ENCODE measurements around the gene DNM3.

The DNM3 gene

GRCh38 chr1:172328266-172328665 is 487.0 kb downstream of the DNM3 start:
- no peak overlapping the region for H3K9ac ChIP-seq
- H4K20me1 ChIP-seq = no peaks in the 10 kb centered on the region
- peaks cover 4% of the 10 kb centered on the region; the same call in 1 of the 2 replicates for H3K9me3 ChIP-seq
- no peak for TF ChIP-seq Cebpa-rat (IDR thresholded peaks at IDR 0.05)
- H3K27ac ChIP-seq = no peak overlapping the region
- H3K4me2 ChIP-seq = no peak overlapping the region
- H3K4me3 ChIP-seq = no peak overlapping the region
- no peaks in the 10 kb centered on the region for H3K36me3 ChIP-seq
- no peaks in the 10 kb centered on the region for H3K4me1 ChIP-seq
- H3K27me3 ChIP-seq = no peaks in the 10 kb centered on the region

GRCh38 chr1:172332230-172332629 is 490.9 kb downstream of the DNM3 start:
- no peak overlapping the region for H3K9ac ChIP-seq
- no peak for TF ChIP-seq Cebpa-rat (IDR thresholded peaks at IDR 0.05)
- no peak overlapping the region for H3K4me2 ChIP-seq
- no peaks in the 10 kb centered on the region for H4K20me1 ChIP-seq
- H3K4me1 ChIP-seq = no peaks in the 10 kb centered on the region
- H3K27ac ChIP-seq = no peak overlapping the region
- no peak overlapping the region for H3K4me3 ChIP-seq
- no peaks in the 10 kb centered on the region for H3K36me3 ChIP-seq
- H3K9me3 ChIP-seq = peaks cover 4% of the 10 kb centered on the region; the same call in 1 of the 2 replicates
- H3K27me3 ChIP-seq = no peaks in the 10 kb centered on the region

GRCh38 chr1:172335377-172335776 is 494.1 kb downstream of the DNM3 start:
- Histone ChIP-seq H3K4me1 (no peaks in the 10 kb centered on the region), H3K9ac (no peak overlapping the region), H3K4me2 (no peak overlapping the region), H3K27ac (no peak overlapping the region), H3K4me3 (no peak overlapping the region), H3K36me3 (no peaks in the 10 kb centered on the region), H3K9me3 (no peaks in the 10 kb centered on the region), H3K27me3 (no peaks in the 10 kb centered on the region), H4K20me1 (no peaks in the 10 kb centered on the region)
- TF ChIP-seq Cebpa-rat (IDR thresholded peaks at IDR 0.05) = no peak

- Histone ChIP-seq H3K9me3 (no peaks in the 10 kb centered on the region), H3K27me3 (no peaks in the 10 kb centered on the region), H3K9ac (no peak overlapping the region), H3K4me1 (peaks cover 11% of the 10 kb centered on the region), H4K20me1 (no peaks in the 10 kb centered on the region), H3K4me3 (no peak overlapping the region), H3K36me3 (no peaks in the 10 kb centered on the region), H3K4me2 (no peak overlapping the region), H3K27ac (no peak overlapping the region)
- TF ChIP-seq Cebpa-rat (IDR thresholded peaks at IDR 0.05) = no peak
Observed at GRCh38 chr1:172338295-172338735, 497.0 kb downstream of the DNM3 start.

GRCh38 chr1:172339842-172340241 is 498.5 kb downstream of the DNM3 start:
- Histone ChIP-seq H3K4me1 (peaks cover 20% of the 10 kb centered on the region), H4K20me1 (no peaks in the 10 kb centered on the region), H3K9ac (no peak overlapping the region), H3K4me2 (no peak overlapping the region), H3K27ac (no peak overlapping the region), H3K36me3 (no peaks in the 10 kb centered on the region), H3K27me3 (no peaks in the 10 kb centered on the region), H3K4me3 (no peak overlapping the region), H3K9me3 (no peaks in the 10 kb centered on the region)
- 0 out of 2 replicates have a peak, but pooled peaks have one; percentile 13 for TF ChIP-seq Cebpa-rat (IDR thresholded peaks at IDR 0.05)

GRCh38 chr1:172340520-172340919 is 499.2 kb downstream of the DNM3 start:
- Histone ChIP-seq H4K20me1 (no peaks in the 10 kb centered on the region), H3K9me3 (no peaks in the 10 kb centered on the region), H3K9ac (no peak overlapping the region), H3K36me3 (no peaks in the 10 kb centered on the region), H3K27me3 (no peaks in the 10 kb centered on the region), H3K4me2 (no peak overlapping the region), H3K27ac (no peak overlapping the region), H3K4me3 (no peak overlapping the region), H3K4me1 (peaks cover 20% of the 10 kb centered on the region)
- TF ChIP-seq Cebpa-rat (IDR thresholded peaks at IDR 0.05) = no peak

GRCh38 chr1:172341697-172342096 is 500.4 kb downstream of the DNM3 start:
- H3K9me3 ChIP-seq = peaks cover 11% of the 10 kb centered on the region
- peaks cover 20% of the 10 kb centered on the region for H3K4me1 ChIP-seq
- H4K20me1 ChIP-seq = no peaks in the 10 kb centered on the region
- no peak overlapping the region for H3K4me3 ChIP-seq
- no peak overlapping the region for H3K9ac ChIP-seq
- H3K4me2 ChIP-seq = no peak overlapping the region
- H3K27ac ChIP-seq = no peak overlapping the region
- TF ChIP-seq Cebpa-rat (IDR thresholded peaks at IDR 0.05) = no peak
- H3K27me3 ChIP-seq = no peaks in the 10 kb centered on the region
- H3K36me3 ChIP-seq = no peaks in the 10 kb centered on the region

- peak overlapping the region; percentile 37 for H3K4me2 ChIP-seq
- no peaks in the 10 kb centered on the region for H3K36me3 ChIP-seq
- peaks cover 21% of the 10 kb centered on the region for H3K9me3 ChIP-seq
- no peak overlapping the region for H3K4me3 ChIP-seq
- no peaks in the 10 kb centered on the region for H4K20me1 ChIP-seq
- peak overlapping the region; percentile 35; the same call in 1 of the 2 replicates for H3K27ac ChIP-seq
- H3K9ac ChIP-seq = no peak overlapping the region; the same call in 1 of the 2 replicates
- H3K4me1 ChIP-seq = peaks cover 20% of the 10 kb centered on the region
- no peaks in the 10 kb centered on the region for H3K27me3 ChIP-seq
- TF ChIP-seq Cebpa-rat (IDR thresholded peaks at IDR 0.05) = no peak
Observed at GRCh38 chr1:172342584-172343239, 501.4 kb downstream of the DNM3 start.

- no peak for TF ChIP-seq Cebpa-rat (IDR thresholded peaks at IDR 0.05)
- Histone ChIP-seq H3K9ac (peak overlapping the region; percentile 28; the same call in 1 of the 2 replicates), H3K27ac (peak overlapping the region; percentile 35; the same call in 1 of the 2 replicates), H3K27me3 (no peaks in the 10 kb centered on the region), H3K9me3 (peaks cover 27% of the 10 kb centered on the region), H4K20me1 (no peaks in the 10 kb centered on the region), H3K4me1 (peaks cover 20% of the 10 kb centered on the region), H3K4me2 (peak overlapping the region; percentile 37), H3K4me3 (no peak overlapping the region), H3K36me3 (no peaks in the 10 kb centered on the region)
Observed at GRCh38 chr1:172343240-172344160, 502.2 kb downstream of the DNM3 start.

- TF ChIP-seq Cebpa-rat (IDR thresholded peaks at IDR 0.05) = no peak
- Histone ChIP-seq H4K20me1 (no peaks in the 10 kb centered on the region), H3K4me2 (no peak overlapping the region), H3K9ac (no peak overlapping the region), H3K4me3 (no peak overlapping the region), H3K36me3 (no peaks in the 10 kb centered on the region), H3K4me1 (peaks cover 20% of the 10 kb centered on the region), H3K27me3 (no peaks in the 10 kb centered on the region), H3K27ac (no peak overlapping the region), H3K9me3 (peaks cover 27% of the 10 kb centered on the region)
Observed at GRCh38 chr1:172344444-172344843, 503.1 kb downstream of the DNM3 start.

Data from BLaER1 (cell line).